NCI-H2107 treated with DMSO at 0.1 percent for 48 hours (cell line): ENCODE results near the gene NAT10.
A peak's percentile ranks its signal among the peaks of the same experiment; 100 is the strongest.

Experiments used
- DNase-seq: peaks from one replicate; lab custom pipeline; 2025; ENCODE audit not compliant: unreplicated experiment; lab: John Stamatoyannopoulos, UW

Gene NAT10

DNA sequence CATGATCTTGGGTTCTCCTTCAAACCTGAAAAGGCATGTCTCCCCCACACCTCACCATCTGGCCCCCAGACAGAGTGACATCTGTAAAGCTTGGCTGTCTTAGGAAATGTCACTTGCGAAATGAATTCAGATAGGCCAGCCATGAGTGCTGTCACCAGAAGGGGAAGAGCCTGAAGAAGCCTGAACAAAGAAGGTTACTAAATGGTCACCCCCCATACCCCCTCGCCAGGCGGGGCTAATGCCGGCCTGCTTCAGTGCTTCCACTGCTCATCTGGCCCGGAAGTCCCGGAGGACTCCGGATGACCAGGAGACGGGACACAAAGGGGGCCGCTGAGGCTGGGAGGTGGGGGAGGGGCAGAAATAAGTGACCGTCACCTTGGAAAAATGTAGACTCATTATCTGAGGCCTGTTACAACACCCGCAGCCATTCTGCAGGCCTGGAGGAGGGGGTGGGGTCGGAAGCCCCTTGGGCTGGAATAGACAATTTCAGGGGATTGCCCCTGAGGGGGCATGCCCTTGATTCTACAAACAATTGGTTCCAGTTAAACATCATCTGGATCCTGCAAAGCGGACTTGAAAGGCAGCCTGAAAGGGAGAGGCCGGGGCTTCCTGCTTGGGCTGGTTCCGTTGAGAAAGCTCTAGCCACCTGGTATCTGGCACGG, 43.2 kb downstream of the NAT10 start:
- no peak for DNase-seq

DNA sequence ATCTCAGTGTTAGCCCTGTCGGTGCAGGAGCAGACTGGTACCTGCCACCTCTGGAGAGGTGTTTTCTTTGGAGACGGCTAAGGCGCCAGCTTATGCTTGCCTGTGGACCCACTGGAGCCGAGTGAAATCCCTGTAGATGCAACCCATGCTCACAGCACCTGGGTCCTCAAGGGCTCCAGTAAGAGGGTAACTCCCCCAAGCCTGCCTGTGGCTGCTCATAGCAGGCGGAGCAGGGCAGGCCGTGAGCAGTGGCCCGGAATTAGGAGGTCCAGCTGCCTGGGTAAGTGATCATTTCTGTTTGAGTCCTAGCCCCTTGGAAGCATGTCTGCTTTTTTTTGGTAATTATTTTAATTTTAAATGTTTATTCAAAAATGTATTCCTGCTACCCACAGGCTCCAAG, 43.8 kb downstream of the NAT10 start:
- no peak for DNase-seq

DNA sequence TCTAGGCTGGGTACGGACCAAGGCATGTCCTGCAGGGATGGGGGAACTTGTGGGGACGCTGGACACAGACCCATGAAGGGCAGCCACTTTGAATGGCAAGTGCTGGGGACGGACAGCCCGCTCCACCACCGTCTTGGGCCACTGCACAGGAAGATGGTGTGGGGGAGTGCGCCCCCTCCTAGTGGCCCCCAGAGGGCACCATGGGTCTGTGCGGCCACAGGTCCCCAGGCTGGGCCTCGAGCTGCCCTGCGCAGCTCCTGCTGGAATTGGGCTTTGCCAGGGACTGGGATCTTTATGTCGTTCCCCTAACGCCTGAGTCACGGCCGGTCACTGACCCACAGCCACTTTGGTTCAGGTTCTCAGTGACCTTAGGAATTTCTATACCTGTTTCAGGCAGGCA, 44.4 kb downstream of the NAT10 start:
- no peak for DNase-seq

DNA sequence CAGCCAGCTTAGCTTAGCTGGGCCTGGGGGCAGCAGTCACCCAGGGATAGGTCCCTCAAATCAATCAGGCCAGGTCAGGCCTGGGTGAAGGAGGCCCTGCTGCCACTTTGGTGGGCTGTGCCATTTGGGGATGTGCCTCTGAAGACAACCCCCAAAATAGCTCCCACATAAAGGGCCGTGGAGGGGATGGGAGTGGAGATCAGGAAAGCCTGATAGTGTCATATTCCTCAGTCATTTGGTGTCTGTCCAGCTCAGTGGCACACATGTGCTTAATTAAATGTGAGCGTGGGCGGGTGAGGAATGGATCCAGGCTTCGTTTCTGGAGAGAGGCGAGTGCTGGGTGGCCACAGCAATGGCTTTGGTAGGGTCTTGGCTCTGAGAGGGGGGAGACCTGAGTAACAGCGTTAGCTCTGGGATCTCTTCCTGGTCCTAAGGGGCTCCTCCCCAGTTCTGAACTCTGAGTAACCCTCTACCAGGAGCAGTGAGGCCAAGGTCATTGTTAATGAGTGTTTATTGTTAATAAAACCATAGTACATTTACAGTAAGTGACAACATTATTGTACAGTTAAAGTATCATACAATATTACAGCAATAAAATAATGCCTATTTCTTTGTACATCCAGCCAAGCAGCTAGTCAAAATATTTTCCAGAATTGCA, 45.2 kb downstream of the NAT10 start:
- no peak for DNase-seq

DNA sequence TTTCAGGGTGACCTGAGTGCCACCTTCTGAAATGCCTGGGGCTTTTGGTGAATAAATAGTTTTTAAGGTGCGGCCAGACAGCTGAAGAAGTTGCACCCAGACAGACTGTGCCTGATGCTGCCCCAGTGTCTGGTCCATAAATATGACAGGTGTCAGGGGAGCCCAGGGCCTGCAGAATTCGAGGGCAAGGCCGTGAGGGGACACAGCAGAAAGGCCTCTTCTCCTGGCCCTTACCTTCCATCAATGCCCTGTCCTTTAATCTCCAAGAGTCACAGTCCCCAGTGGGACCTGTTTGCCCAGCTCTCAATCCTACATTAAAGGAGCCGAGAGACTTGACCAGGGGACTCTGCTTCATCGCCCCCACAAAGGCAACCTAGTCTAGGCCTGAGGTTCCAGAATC, 45.7 kb downstream of the NAT10 start:
- DNase-seq, result no peak

DNA sequence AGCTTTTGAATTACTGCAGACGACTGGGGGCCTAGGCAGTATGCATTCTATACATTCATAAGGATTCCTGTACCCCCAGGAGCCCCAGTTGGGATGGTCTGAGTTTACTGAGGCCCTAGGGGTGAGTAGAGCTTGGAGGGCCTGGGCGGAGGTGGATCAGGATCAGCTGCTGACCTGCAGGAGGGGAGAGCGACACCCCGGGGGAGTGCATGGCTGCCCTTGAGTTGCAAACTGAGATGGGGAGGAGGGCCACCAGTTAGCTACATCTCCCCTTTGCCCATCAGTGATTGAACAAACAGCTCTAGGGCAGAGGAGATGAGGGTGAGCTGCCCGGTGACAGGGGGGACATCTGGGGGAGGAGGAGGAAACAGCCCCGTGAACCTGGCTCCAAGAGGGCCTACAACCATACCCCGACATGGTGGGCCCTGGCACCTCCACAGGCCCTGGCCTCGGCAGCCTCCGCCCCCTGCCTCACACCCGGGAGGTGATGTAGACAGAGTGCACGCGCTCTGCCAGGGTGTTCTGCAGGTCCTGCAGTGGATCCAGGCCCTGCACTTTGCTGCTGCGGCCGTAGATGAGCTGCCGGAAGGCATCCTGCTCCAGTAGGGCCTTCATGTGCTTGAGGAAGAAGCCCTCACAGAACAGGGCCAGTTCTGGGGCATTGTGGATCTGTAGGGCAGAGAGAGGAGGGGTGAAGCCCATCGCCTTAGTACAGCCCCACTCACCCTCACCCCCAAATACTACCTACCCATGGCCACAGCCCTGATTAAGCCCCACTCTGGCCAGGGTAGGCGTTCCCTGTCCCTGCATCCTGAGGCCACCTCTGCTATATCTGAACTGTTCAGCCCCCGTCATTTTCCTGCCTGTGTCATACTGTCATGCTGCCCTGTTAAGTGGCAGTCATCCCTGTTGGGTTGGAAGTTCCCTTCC, 46.8 kb downstream of the NAT10 start:
- DNase-seq, result no peak

DNA sequence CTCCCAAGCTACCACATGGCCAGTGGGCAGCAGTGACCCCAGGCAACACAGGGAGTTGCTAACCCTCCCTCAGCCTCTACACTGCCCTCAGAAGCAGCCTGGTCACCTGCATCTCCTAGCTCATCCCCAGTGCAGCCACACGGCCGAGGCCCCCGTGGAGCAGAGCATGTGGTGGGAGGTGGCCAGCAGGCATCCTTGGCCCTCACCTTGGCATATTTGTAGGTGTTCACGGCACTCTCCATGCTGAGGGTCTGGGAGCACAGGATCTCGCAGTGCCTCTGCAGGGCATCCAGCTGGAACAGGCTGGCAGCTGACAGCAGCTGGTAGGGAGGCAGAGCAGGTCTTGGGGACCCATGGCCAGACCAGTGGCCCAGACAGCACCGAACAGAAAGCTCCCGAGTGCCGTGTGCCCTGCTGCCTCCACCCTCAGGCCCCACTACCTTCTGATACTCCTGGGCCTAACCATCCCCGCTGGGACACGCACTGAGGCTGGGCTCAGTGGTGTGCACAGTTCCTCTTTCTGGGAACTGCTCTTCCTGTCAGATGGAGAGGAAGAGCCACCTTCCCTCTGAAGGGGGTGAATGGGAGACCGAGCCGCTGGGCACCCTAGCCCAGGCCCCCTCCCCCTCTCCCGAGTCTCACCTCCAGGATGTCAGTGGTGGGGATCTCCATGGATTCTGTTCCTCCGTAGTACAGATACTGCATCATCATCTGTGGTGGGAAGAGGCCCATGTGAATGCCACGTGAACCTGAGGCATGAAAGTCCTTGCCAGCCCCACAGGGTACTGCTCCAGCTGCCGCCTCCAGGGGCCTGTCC, 48.8 kb downstream of the NAT10 start:
- no peak for DNase-seq

DNA sequence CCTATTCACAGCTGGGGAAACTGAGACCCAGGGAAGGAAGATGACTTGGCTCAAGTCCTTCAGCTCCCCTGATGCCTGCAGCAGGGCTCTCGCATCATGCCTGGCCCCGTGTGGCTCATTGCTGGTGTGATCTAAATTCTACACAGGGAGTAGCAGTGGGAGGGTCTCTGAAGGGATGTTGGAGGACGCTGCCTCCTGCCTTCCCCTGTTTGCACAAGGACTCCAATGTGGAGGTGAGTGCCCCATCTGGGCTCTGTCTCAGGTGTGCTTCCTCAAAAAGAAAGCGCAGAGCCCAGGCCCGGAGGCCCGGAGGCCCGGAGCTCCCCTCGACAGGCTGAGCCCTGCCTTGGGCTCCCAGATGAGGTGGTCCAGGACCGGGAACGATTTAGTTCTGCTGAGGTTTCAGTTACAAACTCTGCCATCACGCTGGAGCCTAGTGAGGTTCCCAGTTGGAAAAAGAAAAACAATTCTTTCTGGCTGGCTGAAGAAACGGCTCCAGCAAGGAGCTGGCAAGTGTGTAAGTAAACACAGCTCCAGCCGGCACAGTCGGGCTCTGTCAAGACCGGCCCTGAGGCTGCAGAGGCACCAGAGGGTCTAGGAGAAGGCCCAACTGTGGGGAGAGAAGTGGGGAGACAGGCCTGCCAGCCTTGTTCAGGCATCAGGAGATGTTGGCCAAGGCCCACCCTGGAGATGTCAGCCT, 49.8 kb downstream of the NAT10 start:
- DNase-seq, result no peak

DNA sequence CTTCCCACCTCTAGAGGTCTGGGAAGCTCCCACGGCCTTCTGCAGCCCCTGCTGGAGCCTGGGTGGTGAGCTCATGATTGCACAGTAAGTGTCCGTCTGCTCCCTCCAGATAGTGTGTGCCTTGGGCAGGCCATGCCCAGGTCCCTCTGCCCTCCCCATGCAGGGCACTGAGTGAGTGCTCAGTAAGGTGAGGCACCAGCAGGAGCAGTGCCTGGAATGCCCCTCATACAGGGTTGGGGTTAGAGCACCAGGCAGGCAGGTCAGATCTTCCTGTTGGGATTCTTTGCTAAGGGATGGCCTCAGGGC, 50.3 kb downstream of the NAT10 start:
- DNase-seq, result no peak

DNA sequence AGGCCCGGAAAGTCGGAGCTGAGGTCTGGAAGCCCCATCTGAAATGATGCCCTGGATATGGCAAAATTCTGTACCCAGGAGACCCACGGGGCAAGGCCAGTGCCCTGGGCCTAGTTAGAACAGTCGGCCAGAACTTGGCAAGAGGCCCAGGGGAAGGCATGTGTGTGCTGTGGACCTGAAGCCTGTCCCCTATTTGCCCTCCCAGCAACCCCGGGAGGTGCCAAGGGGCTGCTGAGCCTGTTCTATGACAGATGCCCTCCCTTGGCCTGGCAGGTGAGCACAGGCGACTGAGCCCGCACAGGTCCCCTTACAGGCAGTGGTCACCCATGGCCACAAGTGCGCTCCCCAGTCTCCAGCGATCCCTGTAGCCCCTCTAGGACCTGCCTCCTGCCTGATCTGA, 51.7 kb downstream of the NAT10 start:
- DNase-seq, result no peak

DNA sequence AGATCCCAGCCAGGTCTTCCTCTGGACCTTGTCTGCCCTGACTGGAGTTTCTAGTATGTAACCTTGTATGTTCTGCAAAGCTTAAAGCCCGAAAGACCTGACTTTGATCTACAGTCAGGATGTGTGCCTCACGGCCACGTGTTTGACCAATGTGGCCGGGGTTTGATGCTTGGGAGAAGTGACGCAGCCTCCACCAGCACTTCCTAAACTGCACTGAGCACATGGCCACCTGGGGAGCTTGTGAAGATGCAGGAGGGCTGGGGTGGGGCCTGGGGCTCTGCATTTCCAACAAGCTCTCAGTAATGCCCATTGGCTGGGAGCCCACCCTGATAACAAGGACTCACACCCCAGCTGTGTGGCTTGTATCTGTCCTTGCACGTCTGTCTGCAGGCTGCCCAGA, 53.2 kb downstream of the NAT10 start:
- no peak for DNase-seq

DNA sequence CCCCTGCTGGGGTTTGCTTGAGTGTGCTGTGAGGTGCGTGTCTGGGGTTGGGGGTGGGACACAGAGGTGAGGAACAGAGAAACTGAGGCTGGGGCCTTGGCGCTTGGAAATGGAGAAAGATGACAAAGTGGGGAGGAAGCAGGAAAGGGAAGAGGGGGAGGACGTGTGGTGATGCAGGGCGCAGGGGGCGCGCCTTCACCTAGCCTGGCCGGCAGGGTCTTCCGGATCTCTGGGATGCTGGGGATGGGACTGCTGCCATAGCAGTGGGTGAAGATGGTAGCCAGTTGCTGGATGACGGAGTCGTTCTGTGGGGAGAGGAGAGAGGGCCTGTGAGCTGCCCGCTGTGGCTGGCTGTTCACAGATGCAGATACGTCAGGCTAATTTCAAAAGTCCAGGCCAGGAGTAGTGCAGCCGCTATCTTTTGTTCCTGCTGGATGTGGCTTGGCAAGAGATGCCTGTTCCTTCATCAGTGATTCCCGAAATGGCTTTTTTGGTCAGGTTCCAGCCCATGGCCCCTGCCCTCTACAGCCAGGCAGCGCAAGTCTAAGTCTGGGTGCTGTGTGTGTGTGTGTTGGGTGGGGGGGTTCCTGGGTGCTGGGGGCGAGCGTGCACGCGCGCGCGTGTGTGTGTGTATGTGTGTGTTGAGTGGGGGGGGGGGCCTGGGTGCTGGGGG, 54.8 kb downstream of the NAT10 start:
- DNase-seq, result peak; percentile 24

DNA sequence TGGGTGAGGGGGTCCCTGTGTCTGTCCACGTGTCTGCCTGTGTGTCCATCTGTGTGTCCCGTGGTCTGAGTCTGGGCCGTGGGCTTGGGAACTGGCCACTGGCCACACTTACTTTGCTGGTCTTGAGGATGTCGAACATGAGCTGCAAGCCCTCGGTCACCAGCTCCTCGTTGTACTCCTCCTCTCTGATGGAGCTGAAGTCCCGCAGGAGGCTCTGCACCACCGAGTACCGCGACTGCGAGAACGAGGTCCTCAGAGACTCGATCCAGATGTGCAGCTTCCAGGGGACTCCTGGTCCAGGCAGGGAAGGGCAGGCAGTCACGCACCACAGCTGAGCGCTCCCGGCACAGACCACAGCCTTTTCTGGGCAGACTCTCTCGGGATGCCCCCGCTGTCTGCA, 55.4 kb downstream of the NAT10 start:
- no peak for DNase-seq

DNA sequence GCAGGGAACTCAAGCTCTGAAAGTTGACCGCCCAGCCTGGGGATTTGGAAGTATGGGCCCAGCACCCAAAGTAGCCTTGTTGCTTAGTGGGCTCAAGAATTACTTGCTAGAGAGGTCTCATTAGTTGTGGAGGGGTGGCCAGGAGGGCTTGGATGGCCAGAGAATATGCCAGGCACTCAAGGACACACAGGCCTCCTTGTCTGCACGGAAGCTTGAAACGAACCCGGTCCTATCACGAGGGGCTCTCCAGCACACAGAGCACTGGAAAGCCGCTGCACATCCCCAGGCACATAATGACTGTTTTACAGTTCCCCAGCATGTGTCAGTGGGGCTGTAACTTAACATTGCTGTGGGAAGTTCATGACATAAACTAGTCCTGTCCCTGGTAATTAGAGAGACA, 55.9 kb downstream of the NAT10 start:
- no peak for DNase-seq

DNA sequence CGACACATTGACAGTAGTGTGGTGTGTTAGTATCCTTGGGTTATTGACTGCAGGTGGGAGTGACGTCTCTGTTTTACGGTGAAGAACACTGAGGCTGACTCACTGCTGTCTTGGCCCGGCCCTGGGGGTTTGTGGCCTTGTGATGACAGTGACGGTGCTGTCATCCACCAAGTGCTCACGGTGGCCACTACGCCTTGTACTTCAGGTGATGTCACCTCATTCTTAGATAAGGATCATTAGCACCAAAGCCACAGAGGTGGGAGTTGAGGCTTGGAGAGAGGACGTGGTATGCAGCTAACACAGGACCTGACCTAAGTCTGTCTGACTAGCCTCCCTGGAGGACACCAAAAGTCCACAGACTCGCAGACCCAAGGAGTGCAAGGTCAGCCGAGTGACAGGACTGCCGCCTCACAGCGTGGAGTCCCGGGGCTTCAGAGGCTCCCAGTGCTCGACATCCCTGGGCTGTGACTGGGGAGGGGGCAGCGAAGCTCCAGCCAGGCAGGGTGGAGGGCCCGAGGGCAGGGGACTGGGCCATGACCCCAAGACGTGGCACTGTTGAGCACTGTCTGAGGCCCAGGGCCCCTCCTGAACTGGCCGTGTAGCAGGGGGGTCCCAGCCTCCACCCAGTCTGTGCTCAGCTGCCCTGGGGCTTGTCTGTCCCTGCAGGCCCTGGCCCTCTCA, 56.5 kb downstream of the NAT10 start:
- no peak for DNase-seq

DNA sequence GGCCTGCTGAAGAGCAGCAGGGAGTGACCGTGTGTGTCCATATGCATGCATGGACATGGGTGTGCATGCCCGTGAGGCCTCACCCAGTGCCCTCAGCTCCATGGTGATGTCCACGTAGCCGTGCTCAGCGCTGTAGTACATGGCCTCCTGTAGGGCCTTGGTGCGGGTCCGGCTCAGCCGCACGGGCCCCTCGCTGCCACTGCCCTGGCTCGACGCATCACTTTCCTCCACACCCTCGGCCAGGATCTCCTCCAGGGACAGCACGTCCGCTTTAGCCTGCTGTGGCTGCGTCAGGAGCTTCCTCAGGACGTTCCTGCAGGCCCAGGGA, 57.0 kb downstream of the NAT10 start:
- DNase-seq, result no peak

DNA sequence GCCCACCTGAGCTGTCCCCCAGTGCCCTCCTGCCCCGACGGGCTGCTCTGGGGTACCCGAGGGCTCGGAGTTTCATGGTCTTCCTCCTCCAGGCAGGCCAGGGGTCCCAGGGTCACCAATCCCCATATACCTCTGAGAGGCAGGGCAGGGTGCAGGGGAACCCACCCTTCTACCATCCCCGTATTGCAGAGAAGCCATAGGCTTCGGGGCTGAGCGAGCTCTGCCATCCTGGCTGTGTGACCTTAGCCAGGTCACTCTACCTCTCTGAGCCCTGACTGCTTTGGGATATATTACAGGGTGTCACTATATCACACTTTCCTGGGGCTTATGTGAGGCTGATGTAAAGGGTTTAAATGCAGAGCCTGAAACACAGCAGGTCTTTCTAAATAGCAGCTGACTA, 57.4 kb downstream of the NAT10 start:
- DNase-seq, result no peak

DNA sequence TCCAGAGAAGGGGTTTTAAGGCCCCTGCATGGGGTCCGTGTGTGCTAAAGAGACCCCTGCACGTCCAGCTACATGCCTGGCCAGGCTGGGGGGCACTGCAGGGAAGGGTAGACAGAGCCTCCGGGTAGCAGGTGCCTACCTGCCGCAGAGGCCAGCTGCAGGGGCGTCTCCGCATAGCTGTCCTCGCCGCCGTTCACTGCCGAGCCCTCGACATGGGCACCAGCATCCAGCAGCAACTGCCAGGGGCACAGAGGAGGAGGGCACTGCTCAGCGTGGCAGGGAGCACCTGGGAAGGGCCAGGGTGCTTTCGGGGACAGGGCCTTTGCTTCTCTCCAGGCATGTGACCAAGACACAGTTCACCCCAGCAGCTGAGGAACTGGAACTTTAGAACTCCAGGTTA, 59.7 kb downstream of the NAT10 start:
- no peak for DNase-seq

DNA sequence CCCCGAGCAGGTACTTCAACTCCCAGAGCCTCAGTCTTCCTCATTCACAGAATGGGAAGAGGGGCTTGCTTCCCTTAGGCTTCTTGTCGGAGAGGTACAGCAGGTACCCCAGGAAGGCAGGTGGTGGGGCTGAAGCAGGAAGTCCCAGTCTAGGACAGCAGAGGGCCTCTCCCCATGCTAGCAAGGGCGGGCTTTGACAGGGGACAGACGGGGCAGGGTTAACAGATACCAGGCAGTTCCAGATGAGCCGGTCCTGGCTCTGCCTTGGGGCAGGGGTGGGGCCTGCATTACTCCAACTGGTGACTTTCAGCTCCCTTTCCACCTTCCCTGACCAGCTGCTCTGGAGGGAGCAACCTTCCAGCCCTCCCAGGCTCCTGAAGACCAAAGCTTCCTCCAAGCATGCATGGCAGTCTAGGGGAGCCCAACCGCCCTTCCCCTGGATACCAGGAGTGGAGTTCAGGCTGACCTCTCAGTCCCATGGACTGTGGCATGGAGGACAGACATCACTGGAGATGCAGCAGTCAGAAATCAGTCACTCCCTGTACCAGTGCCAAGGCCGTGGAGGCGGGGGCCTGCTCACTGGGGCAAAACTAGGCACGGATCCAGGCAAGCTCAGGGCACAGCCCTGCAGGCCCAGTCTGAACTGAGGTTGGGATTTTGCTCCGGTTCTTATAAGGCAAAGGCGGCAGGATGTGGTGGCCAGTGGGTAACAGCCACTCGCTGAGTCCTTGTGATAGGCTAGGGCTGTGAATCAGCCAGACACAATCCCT, 60.5 kb downstream of the NAT10 start:
- DNase-seq, result no peak
